GM12878 (cell line): ENCODE data around the gene SNRNP200. TPM values are rescaled to one million over a fixed set of nuclear protein-coding genes. Genes with fewer than 3 reads are reported as not detected.

ENCODE experiments used
- BACH1 ChIP-seq: fragments of 450-650 bp; IDR thresholded peaks from 2 replicates; pipeline ENCODE4 v1.6.1; 2017; ENCODE audit warnings: mild to moderate bottlenecking, borderline replicate concordance
- CEBPZ ChIP-seq: fragments of 150-350 bp; IDR thresholded peaks from 2 replicates; pipeline ENCODE4 v1.6.1; 2016; ENCODE audit warnings: low read depth, low read length
- CHD4 ChIP-seq: fragments of 200-600 bp; sonication (generic); IDR thresholded peaks from 2 replicates; pipeline ENCODE4 v1.6.1; 2016; ENCODE audit warnings: mild to moderate bottlenecking
- FOXM1 ChIP-seq: IDR thresholded peaks from 2 replicates; pipeline ENCODE4 v1.6.1; 2012; ENCODE audit warnings: low read depth, mild to moderate bottlenecking, inconsistent platforms, low read length, moderate library complexity
- HDAC6 ChIP-seq: fragments of 200-600 bp; sonication (generic); IDR thresholded peaks from one replicate; pipeline ENCODE4 v1.8.0; 2017; ENCODE audit warnings: antibody characterized with exemption; ENCODE audit not compliant: unreplicated experiment
- IRF3 ChIP-seq: fragments of 450-650 bp; IDR thresholded peaks from 2 replicates; pipeline ENCODE4 v1.6.1; 2014; ENCODE audit warnings: mild to moderate bottlenecking
- MEF2B ChIP-seq: fragments of 450-650 bp; IDR thresholded peaks from 2 replicates; pipeline ENCODE4 v1.6.1; 2018; ENCODE audit warnings: mild to moderate bottlenecking, moderate library complexity; ENCODE audit not compliant: partially characterized antibody, poor library complexity, severe bottlenecking
- MYB ChIP-seq: fragments of 150-350 bp; IDR thresholded peaks from 2 replicates; pipeline ENCODE4 v1.6.1; 2014; ENCODE audit warnings: mild to moderate bottlenecking, low read depth, low read length, borderline replicate concordance
- MYC ChIP-seq: IDR thresholded peaks from 2 replicates; pipeline ENCODE4 v1.6.1; 2011; ENCODE audit warnings: mild to moderate bottlenecking, low read length, moderate library complexity, inconsistent platforms; ENCODE audit not compliant: insufficient read depth, insufficient replicate concordance, insufficient read length, severe bottlenecking
- PAX5 ChIP-seq: IDR thresholded peaks from 2 replicates; pipeline ENCODE4 v1.6.1; 2011; ENCODE audit warnings: low read depth, low read length, borderline replicate concordance
- PRDM15 ChIP-seq: fragments of 450-650 bp; formaldehyde crosslinking; IDR thresholded peaks from 2 replicates; pipeline ENCODE4 v1.4.0; 2020; ENCODE audit warnings: mild to moderate bottlenecking, moderate library complexity
- REST ChIP-seq: IDR thresholded peaks from 2 replicates; pipeline ENCODE4 v1.6.1; 2012; ENCODE audit warnings: mild to moderate bottlenecking, low read depth, low read length
- RFX5 ChIP-seq: IDR thresholded peaks from 2 replicates; pipeline ENCODE4 v1.6.1; 2011; ENCODE audit warnings: low read depth, low read length, improper control_type of control experiment
- TCF3 ChIP-seq: IDR thresholded peaks from 2 replicates; pipeline ENCODE4 v1.6.1; 2012; ENCODE audit warnings: low read depth, mild to moderate bottlenecking, low read length, borderline replicate concordance; ENCODE audit not compliant: insufficient read depth
- ZNF207 ChIP-seq: fragments of 450-650 bp; IDR thresholded peaks from 2 replicates; pipeline ENCODE4 v1.6.1; 2014; ENCODE audit warnings: antibody characterized with exemption, mild to moderate bottlenecking, borderline replicate concordance
- polyA plus RNA-seq, 11 experiments: library from polyadenylated mRNA; depleted of rRNA in 4 of 11; unstranded in 6 of 11; stranded (reverse) in 5 of 11; fragments of >200 nt; fragmentation: Nextera tagmentation in 4 of 11; fragmentation: Illumina TruSeq in 1 of 11; extraction: Ambion mirVana in 4 of 11; extraction: Trizol in 1 of 11; gene quantifications; 1 replicate in 1 of 11; 2 replicates in 10 of 11; pipeline versions ENCODE4 v1.2.1 to v1.2.3, GENCODE V29; 2011 to 2016; ENCODE audit warnings: inconsistent platforms in 2 of 11, missing spikeins in 2 of 11, low read depth in 1 of 11
- total RNA-seq, 4 experiments: library from RNA; depleted of rRNA in 3 of 4; stranded (reverse); fragments of >200 nt in 3 of 4; fragmentation: Illumina TruSeq in 1 of 4; extraction: Trizol in 1 of 4; gene quantifications; 2 replicates each; pipeline versions ENCODE4 v1.2.1 to v1.2.3, GENCODE V29; 2013 to 2021

SNRNP200 gene
- total and polyA plus RNA-seq, 10 of the 15 experiments (the other 5 are each of a cell fraction or from before 2014, with no cell fraction given), result 59.2 to 176 (median 106) TPM

- TF ChIP-seq CEBPZ (no peak), CHD4 (no peak), TCF3 (no peak), ZNF207 (peak; percentile 81; the same call in 1 of the 2 replicates), MYB (no peak), HDAC6 (no peak), PAX5 (peak; percentile 34; the same call in 1 of the 2 replicates), MYC (peak; percentile 73), MEF2B (peak; percentile 25), BACH1 (no peak), IRF3 (peak; percentile 41; the same call in 1 of the 2 replicates), REST (no peak), RFX5 (no peak), PRDM15 (CRISPR knock-in tag) (no peak), FOXM1 (peak; percentile 23; the same call in 1 of the 2 replicates)
Measured at GRCh38 chr2:96305091-96305978, at the start of gene SNRNP200 (continued).
